K562 (cell line): ENCODE data around the gene MGAT4B. TPM values are rescaled to one million over a fixed set of nuclear protein-coding genes. Genes with fewer than 3 reads are reported as not detected.

Experiments
- BACH1 ChIP-seq: fragments of 200-800 bp; sonication (Bioruptor generic); IDR thresholded peaks from 2 replicates; pipeline ENCODE4 v1.6.1; 2016; ENCODE audit warnings: missing genetic modification characterization, missing compliant biosample characterization
- BMI1 ChIP-seq: fragments of 150-350 bp; IDR thresholded peaks from 2 replicates; pipeline ENCODE4 v1.6.1; 2014; ENCODE audit warnings: low read length
- ELF1 ChIP-seq: fragments of 200-800 bp; sonication (Bioruptor generic); IDR thresholded peaks from 2 replicates; pipeline ENCODE4 v1.6.1; 2016; ENCODE audit warnings: missing genetic modification characterization, missing compliant biosample characterization
- EP300 ChIP-seq: IDR thresholded peaks from 2 replicates; pipeline ENCODE4 v1.6.1; 2012; ENCODE audit warnings: low read length, improper control_type of control experiment
- GATA2 ChIP-seq: sonication (generic); formaldehyde crosslinking; IDR thresholded peaks from 2 replicates; pipeline ENCODE4 v1.4.0; 2020; ENCODE audit warnings: mild to moderate bottlenecking, missing genetic modification reagents
- GTF3C2 ChIP-seq: IDR thresholded peaks from 3 replicates; pipeline ENCODE4 v1.6.1; 2011; ENCODE audit warnings: borderline replicate concordance, mild to moderate bottlenecking, moderate library complexity; ENCODE audit not compliant: insufficient read length; ENCODE audit errors: extremely low read depth
- MCM2 ChIP-seq: fragments of 450-650 bp; IDR thresholded peaks from 2 replicates; pipeline ENCODE4 v1.6.1; 2017; ENCODE audit warnings: low read depth, mild to moderate bottlenecking
- POLR2A ChIP-seq: fragments of 450-650 bp; conservative IDR thresholded peaks from 2 replicates; pipeline ENCODE4 v1.6.1; 2016
- POLR2AphosphoS5 ChIP-seq: IDR thresholded peaks from 2 replicates; pipeline ENCODE4 v1.6.1; 2011; ENCODE audit warnings: mild to moderate bottlenecking, low read depth, low read length, moderate library complexity; ENCODE audit not compliant: control insufficient read depth, insufficient read depth
- POLR2B ChIP-seq: fragments of 450-650 bp; IDR thresholded peaks from 2 replicates; pipeline ENCODE4 v1.6.1; 2018; ENCODE audit warnings: low read depth; ENCODE audit not compliant: partially characterized antibody
- RBFOX2 ChIP-seq: fragments of 200-400 bp; formaldehyde crosslinking; IDR thresholded peaks from 2 replicates; pipeline ENCODE4 v1.6.1; 2017; ENCODE audit warnings: low read depth, mild to moderate bottlenecking, low read length, moderate library complexity
- RBM14 ChIP-seq: fragments of 200-400 bp; formaldehyde crosslinking; IDR thresholded peaks from 2 replicates; pipeline ENCODE4 v1.6.1; 2018; ENCODE audit warnings: low read depth, mild to moderate bottlenecking, low read length, moderate library complexity, borderline replicate concordance; ENCODE audit not compliant: insufficient read depth
- RBM25 ChIP-seq: fragments of 200-400 bp; formaldehyde crosslinking; IDR thresholded peaks from 2 replicates; pipeline ENCODE4 v1.6.1; 2018; ENCODE audit warnings: low read length, low read depth, moderate library complexity; ENCODE audit not compliant: severe bottlenecking
- SUPT5H ChIP-seq: fragments of 450-650 bp; IDR thresholded peaks from 2 replicates; pipeline ENCODE4 v1.6.1; 2016
- polyA plus RNA-seq, 8 experiments: library from polyadenylated mRNA; depleted of rRNA in 4 of 8; stranded (reverse) in 5 of 8; unstranded in 3 of 8; fragments of >200 nt; fragmentation: Nextera tagmentation in 2 of 8; fragmentation: Illumina TruSeq in 1 of 8; extraction: Ambion mirVana in 2 of 8; extraction: Trizol in 1 of 8; gene quantifications; 2 replicates each; pipeline versions ENCODE4 v1.2.1 to v1.2.3, GENCODE V29; 2011 to 2014; ENCODE audit warnings: inconsistent platforms in 1 of 8, missing spikeins in 1 of 8
- total RNA-seq, 7 experiments: library from RNA; depleted of rRNA in 6 of 7; stranded (reverse); fragments of >200 nt in 6 of 7; fragmentation: Illumina TruSeq in 2 of 7; extraction: Trizol in 2 of 7; gene quantifications; 2 replicates each; pipeline versions ENCODE4 v1.2.1 to v1.2.3, GENCODE V29; 2011 to 2021; ENCODE audit warnings: low replicate concordance in 1 of 7
- TF ChIP-seq, protein P1 (sequence below): fragments of 450-650 bp; formaldehyde crosslinking; conservative IDR thresholded peaks from 2 replicates; pipeline ENCODE4 v1.4.0; 2022; ENCODE audit warnings: mild to moderate bottlenecking, missing genetic modification characterization
- TF ChIP-seq, protein P2 (sequence below): IDR thresholded peaks from 3 replicates; pipeline ENCODE4 v1.6.1; 2011; ENCODE audit warnings: borderline replicate concordance, mild to moderate bottlenecking; ENCODE audit not compliant: insufficient read length, insufficient read depth
- TF ChIP-seq, protein P3 (sequence below): sonication (generic); formaldehyde crosslinking; IDR thresholded peaks from 2 replicates; pipeline ENCODE4 v1.8.0; 2022; ENCODE audit warnings: mild to moderate bottlenecking, missing genetic modification reagents
- TF ChIP-seq, protein P4 (sequence below): sonication (generic); formaldehyde crosslinking; IDR thresholded peaks from 2 replicates; pipeline ENCODE4 v1.8.1; 2023; ENCODE audit warnings: mild to moderate bottlenecking, missing genetic modification reagents
- TF ChIP-seq, protein P5 (sequence below): fragments of 450-650 bp; IDR thresholded peaks from 2 replicates; pipeline ENCODE4 v1.6.1; 2016

The MGAT4B gene
- total and polyA plus RNA-seq, 9 of the 15 experiments (the other 6 are each of a cell fraction or from before 2014, with no cell fraction given) = 0.34 to 133 (median 75.4) TPM

DNA sequence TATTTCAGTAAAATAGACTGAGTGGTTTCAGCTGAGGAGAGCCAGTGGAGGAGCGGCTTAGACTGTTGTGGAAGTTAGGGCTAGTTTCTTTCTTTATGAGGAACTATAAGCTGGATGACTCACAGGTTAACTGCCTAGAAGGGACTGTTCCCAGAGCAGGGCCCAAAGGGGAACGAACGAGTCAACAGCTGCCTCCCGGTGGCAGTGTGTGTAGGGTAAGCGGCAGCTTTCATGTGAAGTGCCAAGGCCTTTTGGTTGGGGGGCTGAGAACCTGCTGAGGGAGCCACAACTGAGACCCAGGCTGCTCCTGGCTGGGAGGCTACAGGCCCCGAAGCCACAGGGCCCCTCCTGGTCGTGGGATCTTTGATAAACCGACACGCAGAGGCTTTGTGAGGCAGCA lies 21.0 kb upstream of the MGAT4B start (continued):
- TF ChIP-seq, protein P1, sequence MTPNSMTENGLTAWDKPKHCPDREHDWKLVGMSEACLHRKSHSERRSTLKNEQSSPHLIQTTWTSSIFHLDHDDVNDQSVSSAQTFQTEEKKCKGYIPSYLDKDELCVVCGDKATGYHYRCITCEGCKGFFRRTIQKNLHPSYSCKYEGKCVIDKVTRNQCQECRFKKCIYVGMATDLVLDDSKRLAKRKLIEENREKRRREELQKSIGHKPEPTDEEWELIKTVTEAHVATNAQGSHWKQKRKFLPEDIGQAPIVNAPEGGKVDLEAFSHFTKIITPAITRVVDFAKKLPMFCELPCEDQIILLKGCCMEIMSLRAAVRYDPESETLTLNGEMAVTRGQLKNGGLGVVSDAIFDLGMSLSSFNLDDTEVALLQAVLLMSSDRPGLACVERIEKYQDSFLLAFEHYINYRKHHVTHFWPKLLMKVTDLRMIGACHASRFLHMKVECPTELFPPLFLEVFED (CRISPR knock-in tag) = 0 out of 2 replicates have a peak, but pooled peaks have one; percentile 8
- TF ChIP-seq GTF3C2 = no peak
- TF ChIP-seq, protein P2, sequence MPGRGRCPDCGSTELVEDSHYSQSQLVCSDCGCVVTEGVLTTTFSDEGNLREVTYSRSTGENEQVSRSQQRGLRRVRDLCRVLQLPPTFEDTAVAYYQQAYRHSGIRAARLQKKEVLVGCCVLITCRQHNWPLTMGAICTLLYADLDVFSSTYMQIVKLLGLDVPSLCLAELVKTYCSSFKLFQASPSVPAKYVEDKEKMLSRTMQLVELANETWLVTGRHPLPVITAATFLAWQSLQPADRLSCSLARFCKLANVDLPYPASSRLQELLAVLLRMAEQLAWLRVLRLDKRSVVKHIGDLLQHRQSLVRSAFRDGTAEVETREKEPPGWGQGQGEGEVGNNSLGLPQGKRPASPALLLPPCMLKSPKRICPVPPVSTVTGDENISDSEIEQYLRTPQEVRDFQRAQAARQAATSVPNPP = no peak
- TF ChIP-seq, protein P3, sequence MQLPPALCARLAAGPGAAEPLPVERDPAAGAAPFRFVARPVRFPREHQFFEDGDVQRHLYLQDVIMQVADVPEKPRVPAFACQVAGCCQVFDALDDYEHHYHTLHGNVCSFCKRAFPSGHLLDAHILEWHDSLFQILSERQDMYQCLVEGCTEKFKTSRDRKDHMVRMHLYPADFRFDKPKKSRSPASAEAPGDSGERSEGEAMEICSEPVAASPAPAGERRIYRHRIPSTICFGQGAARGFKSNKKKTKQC (CRISPR knock-in tag) = no peak
- TF ChIP-seq RBM25 = no peak
- TF ChIP-seq SUPT5H = no peak
- no peak for TF ChIP-seq ELF1 (tag)
- TF ChIP-seq, protein P4, sequence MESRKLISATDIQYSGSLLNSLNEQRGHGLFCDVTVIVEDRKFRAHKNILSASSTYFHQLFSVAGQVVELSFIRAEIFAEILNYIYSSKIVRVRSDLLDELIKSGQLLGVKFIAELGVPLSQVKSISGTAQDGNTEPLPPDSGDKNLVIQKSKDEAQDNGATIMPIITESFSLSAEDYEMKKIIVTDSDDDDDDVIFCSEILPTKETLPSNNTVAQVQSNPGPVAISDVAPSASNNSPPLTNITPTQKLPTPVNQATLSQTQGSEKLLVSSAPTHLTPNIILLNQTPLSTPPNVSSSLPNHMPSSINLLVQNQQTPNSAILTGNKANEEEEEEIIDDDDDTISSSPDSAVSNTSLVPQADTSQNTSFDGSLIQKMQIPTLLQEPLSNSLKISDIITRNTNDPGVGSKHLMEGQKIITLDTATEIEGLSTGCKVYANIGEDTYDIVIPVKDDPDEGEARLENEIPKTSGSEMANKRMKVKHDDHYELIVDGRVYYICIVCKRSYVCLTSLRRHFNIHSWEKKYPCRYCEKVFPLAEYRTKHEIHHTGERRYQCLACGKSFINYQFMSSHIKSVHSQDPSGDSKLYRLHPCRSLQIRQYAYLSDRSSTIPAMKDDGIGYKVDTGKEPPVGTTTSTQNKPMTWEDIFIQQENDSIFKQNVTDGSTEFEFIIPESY = no peak
- no peak for TF ChIP-seq RBM14
- TF ChIP-seq RBFOX2 = peak; percentile 61
- TF ChIP-seq GATA2 = no peak
- TF ChIP-seq, protein P5, sequence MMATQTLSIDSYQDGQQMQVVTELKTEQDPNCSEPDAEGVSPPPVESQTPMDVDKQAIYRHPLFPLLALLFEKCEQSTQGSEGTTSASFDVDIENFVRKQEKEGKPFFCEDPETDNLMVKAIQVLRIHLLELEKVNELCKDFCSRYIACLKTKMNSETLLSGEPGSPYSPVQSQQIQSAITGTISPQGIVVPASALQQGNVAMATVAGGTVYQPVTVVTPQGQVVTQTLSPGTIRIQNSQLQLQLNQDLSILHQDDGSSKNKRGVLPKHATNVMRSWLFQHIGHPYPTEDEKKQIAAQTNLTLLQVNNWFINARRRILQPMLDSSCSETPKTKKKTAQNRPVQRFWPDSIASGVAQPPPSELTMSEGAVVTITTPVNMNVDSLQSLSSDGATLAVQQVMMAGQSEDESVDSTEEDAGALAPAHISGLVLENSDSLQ = no peak
- TF ChIP-seq POLR2B = peak; percentile 18
- peak; percentile 29; the same call in 1 of the 2 replicates for TF ChIP-seq POLR2A
- no peak for TF ChIP-seq BMI1
- TF ChIP-seq POLR2AphosphoS5 = 0 out of 2 replicates have a peak, but pooled peaks have one; percentile 36
- TF ChIP-seq BACH1 = no peak
- no peak for TF ChIP-seq EP300
- no peak for TF ChIP-seq MCM2
